AG04450 (cell line): Measurements from ENCODE around the gene PWP1. TPM values are rescaled to one million over a fixed set of nuclear protein-coding genes. Genes with fewer than 3 reads are reported as not detected.

Source experiments
- CTCF ChIA-PET: fragments of 300-600, 350-600 bp; formaldehyde crosslinking; extraction: SDS; loops from one replicate; lab custom pipeline; 2022; ENCODE audit warnings: antibody characterized with exemption, inconsistent platforms; lab: Charles Lee
- POLR2A ChIA-PET: fragments of 350-600 bp; formaldehyde crosslinking; extraction: SDS; loops from one replicate; lab custom pipeline; 2021; ENCODE audit warnings: antibody characterized with exemption, inconsistent platforms; lab: Yijun Ruan, JAX
- DNase-seq: peaks from one replicate; pipeline ENCODE4 v3.0.0-alpha.2; 2011; ENCODE audit warnings: low read depth, low spot score
- H3K27ac ChIP-seq: one replicate; pipeline ENCODE4 v1.5.1; 2012; ENCODE audit warnings: low read depth, low read length, control low read depth
- H3K27me3 ChIP-seq: one replicate; pipeline ENCODE4 v1.6.0; 2012; ENCODE audit warnings: low read length; ENCODE audit not compliant: control insufficient read depth, insufficient read depth
- H3K4me3 ChIP-seq: 2 replicates; pipeline ENCODE4 v1.5.1; 2011; ENCODE audit warnings: mild to moderate bottlenecking, low read depth, low read length, control low read depth
- H3K9me3 ChIP-seq: 2 replicates; pipeline ENCODE4 v1.5.1; 2012; ENCODE audit warnings: low read length; ENCODE audit not compliant: control insufficient read depth, insufficient read depth
- CTCF ChIP-seq: IDR thresholded peaks from 2 replicates; pipeline ENCODE4 v1.5.1; 2011; ENCODE audit warnings: low read depth, low read length, control low read depth, inconsistent platforms
- polyA minus RNA-seq: library from RNA; depleted of rRNA, polyadenylated mRNA; stranded (reverse); fragments of >200 nt; gene quantifications from 2 replicates; pipeline ENCODE4 v1.2.3, GENCODE V29; 2011; rRNA and poly(A)+ RNA removed
- polyA plus RNA-seq: library from polyadenylated mRNA; depleted of rRNA; stranded (reverse); fragments of >200 nt; gene quantifications from 2 replicates; pipeline ENCODE4 v1.2.3, GENCODE V29; 2011; rRNA removed

PWP1 gene
- polyA plus RNA-seq (85.4 and 115 TPM in 2 replicates), polyA minus RNA-seq (58.6 and 73.1 TPM in 2 replicates)

DNA sequence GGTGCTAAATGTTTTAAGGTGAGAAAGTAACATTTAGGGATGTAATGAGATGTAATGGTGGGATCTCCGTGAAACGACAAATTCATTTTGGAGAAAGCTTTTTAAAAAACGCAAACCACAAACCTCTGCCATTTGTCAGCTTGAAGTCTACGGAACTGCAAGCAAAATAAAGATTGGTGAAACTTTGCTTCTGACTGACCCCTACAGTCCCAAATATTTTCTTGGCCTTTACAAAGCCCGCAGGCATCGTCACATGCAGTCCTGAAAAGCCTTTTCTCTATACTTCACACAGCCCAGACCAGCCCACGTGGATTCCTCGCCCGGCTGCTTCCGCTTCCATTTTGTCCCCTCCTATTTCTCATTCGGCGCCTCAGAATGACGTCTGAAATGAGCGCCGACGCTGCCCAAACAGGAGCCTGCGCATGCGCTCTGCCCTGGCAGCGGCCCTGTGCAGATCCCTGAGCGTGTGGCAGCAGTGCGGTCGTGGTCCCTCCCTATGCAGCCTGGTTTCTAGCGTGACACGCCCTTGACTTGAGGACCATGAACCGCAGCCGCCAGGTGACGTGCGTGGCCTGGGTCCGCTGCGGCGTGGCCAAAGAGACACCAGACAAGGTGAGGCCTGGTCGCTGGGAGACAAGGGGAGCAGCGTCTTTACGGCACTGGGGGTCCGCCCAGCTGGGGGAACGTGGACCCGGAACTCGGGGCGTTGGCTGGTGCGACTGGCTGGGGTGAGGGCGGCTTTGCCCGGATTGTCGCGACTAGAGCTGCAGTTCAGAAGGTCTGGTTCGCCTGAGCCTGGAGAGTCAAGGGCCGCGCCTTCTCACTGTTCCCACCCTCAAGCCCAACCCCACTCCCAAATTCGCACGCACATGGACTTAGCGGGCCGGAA is at the start of gene PWP1:
TSS of gene PWP1 (plus strand) at position 440 of the 889 bp plus-strand sequence. CDS start at position 541, 101 bp downstream.
- POLR2A ChIA-PET = interaction anchor here (0.7 kb wide), 1 partner anchor 34 kb away, joined by 4 read pairs; no protein-coding TSS in a partner anchor
- TF ChIP-seq CTCF = no peak
- no peaks in the 10 kb centered on the region; the same call in 1 of the 2 replicates for H3K9me3 ChIP-seq
- CTCF ChIA-PET = interaction anchor here (0.6 to 1.8 kb wide), 3 partner anchors 9 to 200 kb away, joined by 3 to 17 read pairs (median 4); no protein-coding TSS in a partner anchor
- peak; percentile 84 for DNase-seq
- H3K27ac ChIP-seq = peak within 1 kb of the TSS; percentile 47
- peak within 1 kb of the TSS; percentile 98 for H3K4me3 ChIP-seq
- no peaks in the 10 kb centered on the region for H3K27me3 ChIP-seq

DNA sequence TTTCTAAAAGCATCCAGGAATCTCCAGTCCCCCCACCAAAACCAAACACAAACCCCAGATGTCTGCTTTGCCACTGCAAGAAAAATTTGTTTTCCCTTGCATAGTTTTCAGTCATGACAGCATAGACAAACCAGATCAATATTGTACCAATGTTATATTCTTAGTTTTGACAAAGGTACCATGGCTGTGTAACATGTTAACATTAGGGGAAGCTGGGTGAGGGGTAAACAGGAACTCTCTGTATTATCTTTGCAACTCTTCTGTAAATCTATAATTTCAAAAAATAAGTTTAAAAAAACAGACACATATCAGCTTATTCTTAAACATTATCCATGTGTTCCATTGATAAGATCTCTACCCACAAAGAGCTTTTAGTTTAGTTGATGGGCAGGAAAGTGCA is 44.4 kb upstream of the PWP1 start:
- Histone ChIP-seq H3K9me3 (no peaks in the 10 kb centered on the region), H3K27me3 (no peaks in the 10 kb centered on the region), H3K4me3 (no peak overlapping the region), H3K27ac (no peak overlapping the region)
- DNase-seq = no peak
- ChIA-PET POLR2A (no interaction called here), CTCF (interaction anchor here (1.2 kb wide), 1 partner anchor 32 kb away, joined by 4 read pairs; no protein-coding TSS in a partner anchor)
- TF ChIP-seq CTCF = no peak

DNA sequence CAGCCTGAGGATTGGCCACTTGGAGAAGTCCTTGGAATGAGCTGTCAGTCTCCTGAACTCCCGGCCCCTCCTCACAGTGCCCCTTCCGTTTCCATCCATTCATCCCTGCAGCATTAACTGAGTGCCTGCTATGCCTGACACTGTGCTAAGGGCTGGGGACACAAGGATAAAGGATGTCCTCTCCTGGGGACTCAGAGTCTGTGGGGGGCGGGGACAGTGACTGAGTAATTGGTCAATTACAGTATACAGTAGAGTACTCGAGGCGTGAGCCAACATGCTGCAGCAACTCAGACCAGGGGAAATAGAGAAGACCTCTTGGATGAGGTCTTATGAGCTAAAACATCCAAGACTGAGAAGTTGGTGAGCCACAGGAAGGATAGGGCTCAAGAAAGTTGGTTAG is 43.4 kb upstream of the PWP1 start:
- Histone ChIP-seq H3K9me3 (no peaks in the 10 kb centered on the region), H3K27me3 (no peaks in the 10 kb centered on the region), H3K27ac (no peak overlapping the region), H3K4me3 (no peak overlapping the region)
- ChIA-PET POLR2A (no interaction called here), CTCF (interaction anchor here (0.7 kb wide), 1 partner anchor 549 kb away, joined by 3 read pairs; the partner anchor contains the start of gene CRY1)
- TF ChIP-seq CTCF = no peak
- no peak for DNase-seq

DNA sequence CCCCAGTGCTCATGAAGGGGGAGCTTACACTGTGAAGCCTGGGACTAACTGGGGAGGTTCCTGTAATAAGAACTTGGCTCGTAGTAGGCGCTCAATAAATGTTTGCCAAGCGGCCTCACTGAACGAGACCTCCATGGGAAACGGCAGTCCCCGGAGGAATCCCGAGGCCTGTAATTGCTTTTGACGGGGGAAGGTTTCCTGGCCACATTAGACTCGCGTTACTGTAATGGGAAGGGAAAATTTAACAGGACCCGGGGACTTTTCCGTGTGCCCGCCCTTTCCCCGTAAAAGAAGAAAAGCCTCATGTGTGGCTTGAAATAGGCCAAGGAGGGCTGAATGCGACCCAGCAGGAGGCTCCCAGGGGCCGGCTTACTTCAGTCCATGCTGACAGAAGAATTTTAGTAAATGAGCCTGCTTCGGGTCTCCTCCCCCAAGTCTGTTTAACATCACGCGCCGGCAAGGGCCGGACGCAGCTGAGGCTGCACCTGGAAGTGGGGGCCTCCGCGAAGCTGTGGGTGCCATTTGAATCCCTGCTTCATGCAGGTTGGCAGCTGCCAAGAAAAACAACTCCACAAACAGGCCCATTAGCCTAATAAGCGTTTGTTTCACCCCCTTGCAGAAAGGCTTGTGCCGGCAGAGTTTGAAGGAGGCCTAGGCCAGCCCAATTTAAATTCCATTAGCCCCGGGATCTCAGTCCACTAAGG is 39.8 kb upstream of the PWP1 start:
- TF ChIP-seq CTCF = no peak
- DNase-seq = no peak
- Histone ChIP-seq H3K9me3 (no peaks in the 10 kb centered on the region), H3K27me3 (no peaks in the 10 kb centered on the region), H3K4me3 (no peak overlapping the region), H3K27ac (no peak overlapping the region)
- ChIA-PET POLR2A (no interaction called here), CTCF (no interaction called here)
